Measurements from ENCODE around the gene GBF1.

The GBF1 gene

GRCh38 chr10:102405108-102405571 is 159.8 kb downstream of the GBF1 start:
- DNase-seq = no peak

- DNase-seq = no peak
Measured at GRCh38 chr10:102405632-102406031, 160.3 kb downstream of the GBF1 start.

DNA sequence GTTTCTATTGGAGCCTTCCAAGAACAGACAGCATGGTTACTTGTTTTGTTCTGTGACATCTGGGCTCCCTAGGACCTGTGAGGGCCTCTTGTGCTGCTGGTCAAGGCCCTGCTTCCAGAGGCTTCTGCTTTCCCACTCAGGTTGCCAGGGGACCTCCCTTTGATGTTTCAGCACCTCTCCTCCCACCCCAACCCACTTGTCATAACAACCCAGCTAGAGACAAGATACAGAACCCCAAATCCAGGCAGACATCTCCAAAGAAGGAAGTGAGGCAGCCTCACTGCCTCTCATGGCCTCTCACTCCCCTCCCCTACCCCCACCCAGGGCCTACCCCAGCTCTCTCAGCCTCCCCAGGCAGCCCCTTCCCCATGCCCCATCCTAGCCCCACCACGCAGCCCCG is 161.5 kb downstream of the GBF1 start:
- DNase-seq = no peak

GRCh38 chr10:102407425-102408130 is 162.2 kb downstream of the GBF1 start:
- DNase-seq = no peak

DNA sequence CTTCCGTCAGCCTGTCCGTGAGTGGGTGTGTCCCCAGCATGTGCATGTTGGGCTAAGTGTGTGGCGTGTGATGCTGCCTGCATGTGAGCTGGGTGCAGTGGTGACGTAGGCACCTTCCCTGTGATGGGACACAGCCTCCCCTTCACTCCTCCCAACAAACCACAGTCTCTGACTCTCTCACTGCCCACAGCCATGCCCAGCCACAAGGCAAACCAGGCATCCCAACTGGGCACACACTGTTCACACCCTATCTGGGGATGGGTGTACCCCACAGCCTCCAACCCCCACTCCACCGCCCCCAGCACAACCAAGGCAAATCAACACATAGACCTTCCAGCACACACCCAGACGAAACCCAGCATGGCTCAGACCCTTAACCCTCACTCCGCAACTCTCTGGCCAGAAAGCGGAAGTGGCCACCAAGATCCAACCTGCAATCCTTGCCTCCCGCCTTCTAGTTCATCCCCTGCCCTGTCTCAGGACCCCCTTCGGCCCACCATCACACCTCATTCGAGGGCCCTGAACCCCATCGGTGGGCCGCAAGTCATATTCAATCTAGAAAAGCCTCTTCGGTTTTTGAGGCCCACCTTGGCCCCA is 162.9 kb downstream of the GBF1 start:
- DNase-seq = peak in 24 of 58 donors; percentile 11 to 68 (median 36)

DNA sequence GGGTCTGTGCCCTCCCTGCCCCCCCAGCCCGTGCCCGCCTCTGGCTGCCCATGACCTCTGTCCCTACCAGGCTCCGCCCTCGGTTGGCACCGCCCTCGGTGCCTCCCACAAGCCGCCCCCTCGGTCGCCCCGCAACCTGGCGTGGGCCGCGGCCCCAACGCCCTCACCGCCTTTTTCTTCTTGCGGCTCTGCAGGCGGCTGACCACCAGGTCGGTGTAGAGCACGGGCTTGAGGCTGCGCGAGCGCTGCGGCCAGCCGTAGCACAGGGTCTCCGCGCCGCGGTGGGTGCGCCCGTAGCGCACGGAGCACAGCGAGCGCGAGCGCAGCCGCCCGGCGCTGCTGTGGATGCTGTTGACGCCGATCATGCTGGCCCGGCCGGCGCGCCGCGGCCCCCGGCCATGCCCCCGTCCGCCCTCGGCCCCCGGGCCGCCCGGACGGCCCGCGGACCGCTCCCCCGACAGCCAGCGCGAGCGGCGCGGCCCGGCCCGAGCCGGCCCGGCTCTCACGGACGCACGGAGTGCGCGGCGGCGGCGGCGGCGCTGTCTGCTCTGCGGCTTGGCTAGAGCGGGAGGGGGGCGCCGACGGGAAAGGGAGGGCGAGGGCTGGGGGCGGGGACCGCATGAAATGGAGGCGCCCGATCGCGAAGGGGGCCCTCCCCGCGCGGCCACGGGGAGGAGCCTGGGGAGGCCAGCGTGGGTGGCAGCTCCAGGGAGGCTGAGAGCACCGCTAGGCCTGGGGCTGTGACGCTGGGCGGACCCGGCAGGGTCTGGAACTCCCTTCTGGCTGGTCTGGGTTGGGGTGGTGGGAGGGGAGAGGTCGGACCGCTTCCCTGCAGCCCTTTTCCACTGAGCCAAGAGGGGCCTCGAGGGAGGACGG is 163.6 kb downstream of the GBF1 start:
- DNase-seq = peak in 50 of 58 donors; percentile 17 to 89 (median 58)

DNA sequence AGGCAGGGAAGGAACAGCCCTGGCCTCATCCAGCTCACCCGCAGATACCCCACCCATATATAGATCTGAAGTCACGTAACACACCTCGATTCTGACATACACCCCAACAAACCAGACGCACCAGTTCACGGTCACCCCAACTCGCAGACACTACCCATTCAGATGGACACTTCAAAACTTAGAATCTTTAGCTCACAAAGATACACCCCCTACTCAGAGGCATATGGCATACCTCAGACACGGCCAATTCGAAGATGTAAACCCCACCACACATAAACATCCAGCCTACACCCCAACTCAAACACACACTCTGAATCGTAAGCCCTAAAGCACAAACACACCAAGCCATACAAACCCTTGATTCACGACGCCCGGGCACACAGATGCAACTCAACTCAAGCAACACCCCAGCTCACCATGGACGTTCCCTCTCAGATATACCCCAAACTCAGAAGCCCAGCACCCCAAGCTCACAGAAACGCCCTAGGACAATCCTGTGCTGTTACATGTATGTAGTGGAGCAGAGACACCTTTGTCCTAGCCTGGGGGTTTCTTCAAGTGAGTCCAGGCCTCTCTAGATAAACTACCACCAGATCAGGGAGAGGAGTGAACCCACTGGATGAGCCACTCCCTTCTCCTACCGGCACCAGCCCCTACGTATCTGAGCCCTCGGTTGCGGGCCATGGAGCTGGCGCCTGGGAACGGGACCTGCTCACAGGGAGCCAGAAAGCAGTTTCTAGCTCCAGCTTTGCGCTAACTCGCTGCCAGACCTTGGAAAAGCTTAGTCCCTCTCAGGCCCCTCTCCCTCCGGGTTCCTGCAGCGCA is 164.5 kb downstream of the GBF1 start:
- peak in 1 of 58 donors; percentile 51 for DNase-seq

DNA sequence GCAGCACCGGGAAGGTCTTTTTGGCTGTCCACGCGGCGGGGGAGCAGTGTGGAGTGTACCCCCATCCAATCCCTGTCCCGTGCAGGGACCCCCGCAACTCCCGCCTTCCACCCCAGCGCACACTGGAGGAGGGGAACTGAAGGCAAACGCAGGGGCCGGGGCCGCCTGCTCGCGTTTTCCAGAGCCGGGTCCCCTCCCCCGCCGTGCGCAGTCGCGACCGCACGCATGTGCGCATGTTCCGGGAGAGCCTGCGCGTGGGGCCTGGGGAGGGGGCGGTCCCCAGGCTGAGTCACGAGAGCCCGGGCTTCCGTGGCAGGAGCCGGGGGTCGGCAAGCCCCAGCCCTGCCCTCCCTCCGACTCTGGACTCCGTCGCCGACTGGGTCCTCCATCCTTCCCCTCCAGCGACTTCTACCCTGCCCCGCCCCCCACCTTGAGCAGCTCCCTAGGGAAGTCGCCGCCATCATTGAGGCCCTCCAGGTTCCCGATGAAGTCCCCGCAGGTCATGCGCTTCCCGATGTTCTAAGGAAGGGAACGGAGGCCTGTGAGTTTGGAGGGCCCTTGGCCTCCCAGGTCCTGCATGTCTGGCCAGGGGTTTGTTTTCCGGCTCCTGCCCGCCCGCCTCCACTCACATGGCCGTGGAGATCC is 165.2 kb downstream of the GBF1 start:
- DNase-seq = peak in 45 of 58 donors; percentile 16 to 77 (median 44)

GRCh38 chr10:102411341-102412255 is 166.3 kb downstream of the GBF1 start:
- no peak for DNase-seq

DNA sequence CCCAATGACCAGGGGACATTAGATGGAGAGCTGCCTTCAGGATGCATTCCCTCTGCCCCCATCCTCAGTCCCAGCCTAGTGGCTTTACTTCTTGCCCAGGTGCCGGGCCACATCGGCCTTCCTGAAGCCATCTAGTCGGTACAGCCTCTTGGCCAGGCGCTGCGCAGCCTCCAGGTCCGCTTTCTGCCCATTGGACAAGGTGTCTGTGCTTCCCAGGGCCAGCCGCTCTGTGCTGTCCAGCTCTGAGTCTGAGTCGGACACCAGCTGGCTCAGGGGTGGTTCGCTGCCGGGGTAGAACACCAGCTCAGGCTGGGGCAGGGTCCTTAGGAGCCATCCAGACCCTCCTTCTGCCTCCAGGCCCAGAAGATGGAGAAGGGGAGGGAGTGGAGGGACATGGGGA is 167.0 kb downstream of the GBF1 start:
- no peak for DNase-seq

DNA sequence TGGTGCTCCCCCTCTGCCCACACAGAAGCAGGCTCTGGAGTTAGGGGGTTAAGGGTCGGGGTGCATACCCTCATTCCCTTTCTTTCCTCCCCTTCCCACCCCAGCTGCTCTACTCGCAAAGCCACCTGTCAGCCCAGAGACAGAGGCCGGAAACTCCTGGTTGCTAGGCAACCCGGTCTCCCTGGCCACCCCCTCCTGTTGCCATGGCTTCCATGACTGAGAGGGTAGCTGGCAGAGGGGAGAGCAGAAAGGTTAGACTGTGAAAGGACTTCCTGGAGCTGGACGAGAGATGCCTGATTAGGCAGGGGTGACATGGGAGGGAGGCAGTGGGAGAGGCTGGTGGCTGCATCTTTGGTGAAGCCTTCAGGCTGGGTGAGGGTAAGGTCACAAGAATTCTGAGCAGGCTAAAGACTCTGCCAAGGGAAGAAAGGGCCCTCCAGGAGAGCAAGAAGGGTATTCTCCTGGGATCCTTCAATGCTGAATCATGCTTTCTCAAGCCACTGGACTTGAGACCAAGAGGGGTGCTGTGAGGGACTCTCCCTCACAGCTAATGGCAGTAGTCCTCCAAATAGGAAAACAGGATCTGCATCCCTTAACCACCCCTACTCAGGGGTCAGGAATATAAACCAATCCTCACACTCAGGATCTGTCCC is 167.8 kb downstream of the GBF1 start:
- DNase-seq = peak in 27 of 58 donors; percentile 8 to 71 (median 33)

DNA sequence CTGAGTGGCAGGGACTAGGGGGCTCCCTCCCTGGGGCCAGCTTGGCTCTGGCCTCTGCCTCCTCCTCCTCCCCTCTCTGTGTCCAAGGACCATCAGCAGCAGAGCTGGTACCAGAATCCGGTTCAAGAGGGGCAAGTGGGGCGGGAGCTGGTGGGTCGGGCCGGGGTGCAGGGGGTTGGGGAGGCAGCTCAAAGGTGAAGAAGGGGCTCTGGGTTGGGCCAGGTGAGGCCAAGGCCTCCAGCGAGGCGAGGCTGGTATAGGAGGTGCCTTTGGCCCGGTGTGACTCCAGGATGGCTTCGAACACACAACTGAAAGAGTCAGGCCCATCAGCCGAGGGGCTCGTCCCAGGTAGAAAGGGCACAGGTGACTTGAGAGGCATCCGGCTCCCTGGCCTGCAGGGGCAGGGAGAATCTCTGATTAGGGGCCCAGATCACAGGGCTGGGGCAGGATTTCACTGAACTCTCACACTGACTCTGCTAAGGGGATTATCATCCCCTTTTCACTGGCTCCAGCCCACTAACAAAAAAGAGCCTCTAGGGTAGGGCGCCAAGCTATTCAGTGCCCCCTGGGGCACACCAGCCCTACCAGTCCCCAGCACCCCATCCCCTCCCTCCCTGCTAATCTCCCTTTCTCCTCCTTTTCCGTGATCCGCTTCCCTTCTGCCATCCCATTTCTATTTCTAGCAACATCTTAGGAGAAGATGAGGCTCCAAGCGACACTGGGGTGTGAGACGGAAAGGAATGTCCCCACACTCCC is 168.7 kb downstream of the GBF1 start:
- DNase-seq = no peak

- DNase-seq = no peak
Measured at GRCh38 chr10:102414749-102415148, 169.4 kb downstream of the GBF1 start.

GRCh38 chr10:102416283-102416682 is 171.0 kb downstream of the GBF1 start:
- no peak for DNase-seq

GRCh38 chr10:102416695-102417094 is 171.4 kb downstream of the GBF1 start:
- no peak for DNase-seq

DNA sequence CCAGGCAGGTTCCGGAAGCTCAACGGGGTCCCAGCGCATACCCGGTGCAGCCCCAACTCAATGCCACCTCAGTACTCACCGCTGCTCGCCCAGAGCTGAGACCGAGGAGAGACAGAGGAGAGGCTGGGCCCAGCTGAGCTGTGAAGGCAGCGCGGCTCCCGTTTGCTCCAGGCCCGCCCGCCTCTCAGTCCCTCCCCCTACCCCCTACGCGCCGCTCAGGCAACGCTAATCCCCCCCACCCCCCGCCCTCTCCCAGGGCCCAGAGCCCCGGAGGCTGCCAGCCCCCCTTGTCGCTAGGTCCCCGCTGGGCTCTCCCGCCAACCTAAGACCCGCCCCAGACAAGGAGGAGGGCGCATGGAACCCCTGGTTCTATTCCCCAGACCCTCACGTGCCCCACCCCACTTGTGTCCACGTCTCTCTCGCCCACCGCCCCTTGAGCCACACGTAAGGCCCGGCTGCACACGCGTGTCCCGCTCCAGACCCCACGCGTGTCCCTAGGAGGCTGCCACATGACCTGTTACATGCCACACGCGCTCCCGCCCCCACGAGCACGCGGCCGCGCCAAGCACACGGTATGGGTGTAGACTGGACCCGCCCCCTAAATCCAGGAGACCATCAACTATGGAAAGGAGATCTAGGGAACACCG is 173.4 kb downstream of the GBF1 start, which contains the start of gene PSD:
TSS of gene PSD (minus strand) at position 164 of the 647 bp plus-strand sequence. CDS start 1,747 bp downstream, outside the sequence.
- peak in 20 of 58 donors; percentile 18 to 67 (median 40) for DNase-seq
